ENCODE data around the gene TTPAL.

GRCh38 chr20:44438782-44439181 lies 36.9 kb upstream of the TTPAL start:
- no peak for TF ChIP-seq CTCF (IDR thresholded peaks at IDR 0.05)
- TF ChIP-seq, protein P1, sequence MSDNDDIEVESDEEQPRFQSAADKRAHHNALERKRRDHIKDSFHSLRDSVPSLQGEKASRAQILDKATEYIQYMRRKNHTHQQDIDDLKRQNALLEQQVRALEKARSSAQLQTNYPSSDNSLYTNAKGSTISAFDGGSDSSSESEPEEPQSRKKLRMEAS (CRISPR knock-in tag; IDR thresholded peaks at IDR 0.05): no peak
- no peak for TF ChIP-seq CREB1 (CRISPR knock-in tag; IDR thresholded peaks at IDR 0.05)
- TF ChIP-seq E2F4 (CRISPR knock-in tag; IDR thresholded peaks at IDR 0.05; ENCODE audit: borderline replicate concordance, low read depth): no peak
- TF ChIP-seq NR1H2 (CRISPR knock-in tag; IDR thresholded peaks at IDR 0.05): no peak
- TF ChIP-seq NFE2L1 (CRISPR knock-in tag; IDR thresholded peaks at IDR 0.05): no peak
- TF ChIP-seq SP1 (CRISPR knock-in tag; conservative IDR thresholded peaks at IDR 0.05): no peak
- no peak for TF ChIP-seq SMAD3 (CRISPR knock-in tag; IDR thresholded peaks at IDR 0.05; ENCODE audit: borderline replicate concordance)
